Adrenal gland (tissue), 5 donors: ENCODE results near the gene GPC1.

Source experiments
- CTCF ChIP-seq, 6 experiments: fragments of 450-650 bp in 4 of 6; fragments of 200-600 bp in 2 of 6; sonication (generic) in 1 of 6; IDR thresholded peaks; 1 replicate in 5 of 6; 2 replicates in 1 of 6; pipeline versions ENCODE4 v1.5.1 to v1.8.0; 2016 to 2021; ENCODE audit warnings: antibody characterized with exemption in 6 of 6, mild to moderate bottlenecking in 2 of 6, moderate library complexity in 1 of 6
- POLR2A ChIP-seq, 2 donors: fragments of 450-650 bp; IDR thresholded peaks; one replicate each; pipeline ENCODE4 v1.6.1; 2017; ENCODE audit warnings: antibody characterized with exemption in 2 of 2, mild to moderate bottlenecking in 2 of 2, moderate library complexity in 1 of 2
- donor health status: DM: no; HTN: no; CAD: no.

GRCh38 chr2:240463866-240464481 is 28.5 kb downstream of the GPC1 start:
- no peak for TF ChIP-seq CTCF (IDR thresholded peaks at IDR 0.05)
- no peak for TF ChIP-seq POLR2A (IDR thresholded peaks at IDR 0.05)
